Hematopoietic multipotent progenitor cell treated with erythropoietin and hydrocortisone succinate and interleukin-3 and kit ligand, for 17 days (in vitro differentiated cells): Measurements from ENCODE around the gene ROR2.

Experiments
- DNase-seq: peaks from one replicate; pipeline ENCODE4 v3.0.0-alpha.2; 2015; ENCODE audit warnings: low spot score

ROR2 gene

DNA sequence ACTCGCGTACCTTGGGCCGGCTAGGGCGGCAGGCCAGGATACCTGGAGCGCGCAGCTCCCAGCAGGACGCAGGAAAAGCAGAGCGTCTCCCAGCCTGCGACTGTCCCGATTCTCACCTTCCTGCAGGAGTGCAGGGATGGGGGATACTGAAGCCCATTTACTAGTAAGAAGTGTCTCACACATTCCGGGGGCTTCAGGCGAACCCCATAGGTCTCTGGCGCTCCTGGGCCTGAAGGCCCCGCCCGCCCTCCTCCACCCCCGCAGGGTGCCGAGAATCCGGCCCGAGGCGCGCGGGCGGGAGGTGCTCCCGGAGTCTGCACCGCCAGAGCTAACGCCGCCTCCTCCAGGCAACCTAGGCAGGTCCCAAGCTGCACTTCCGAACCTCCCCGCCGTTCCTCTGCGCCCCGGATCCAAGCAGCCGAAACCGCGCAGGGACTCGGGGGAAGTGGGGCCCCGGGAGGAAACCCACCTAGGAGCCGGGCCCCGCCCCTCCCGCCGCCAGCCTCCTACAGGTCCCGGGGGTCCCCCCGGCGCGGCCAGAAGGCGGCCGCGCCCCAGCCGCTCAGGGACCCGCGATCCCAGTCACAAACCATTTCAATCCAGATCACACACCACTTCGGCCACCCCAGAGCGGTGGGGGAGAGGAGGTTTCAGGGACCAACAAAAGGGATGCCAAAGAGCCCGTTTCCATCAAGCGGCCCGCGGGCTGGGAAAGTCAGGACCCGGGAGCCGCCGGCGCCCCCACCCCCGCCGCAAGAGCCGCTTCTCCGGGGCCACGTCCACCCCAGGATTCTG lies 1.2 kb downstream of the ROR2 start:
- no peak for DNase-seq

DNA sequence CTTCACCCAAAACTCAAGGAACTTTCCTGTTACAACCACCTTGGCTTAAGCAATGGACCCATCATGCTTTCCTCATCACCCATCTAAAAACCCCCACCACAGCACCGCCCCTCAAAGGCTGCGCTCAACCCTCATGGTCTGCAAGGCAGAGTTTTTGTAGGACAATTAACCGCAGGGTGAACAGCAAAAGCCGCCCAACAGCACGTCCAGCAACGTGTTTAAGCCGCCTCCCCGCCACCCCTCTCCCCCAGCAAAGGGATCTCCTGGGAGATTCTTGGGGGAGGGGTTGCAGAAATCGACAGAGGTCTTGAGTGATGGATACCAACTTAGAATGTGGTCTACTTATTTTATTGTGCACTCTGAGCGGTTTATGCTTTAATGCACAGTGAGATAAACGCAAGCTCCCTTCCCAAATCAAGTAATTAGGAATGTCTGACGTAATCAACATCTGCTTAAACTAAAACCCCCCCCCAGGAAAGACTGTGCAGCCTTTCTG lies 1.9 kb downstream of the ROR2 start:
- no peak for DNase-seq

DNA sequence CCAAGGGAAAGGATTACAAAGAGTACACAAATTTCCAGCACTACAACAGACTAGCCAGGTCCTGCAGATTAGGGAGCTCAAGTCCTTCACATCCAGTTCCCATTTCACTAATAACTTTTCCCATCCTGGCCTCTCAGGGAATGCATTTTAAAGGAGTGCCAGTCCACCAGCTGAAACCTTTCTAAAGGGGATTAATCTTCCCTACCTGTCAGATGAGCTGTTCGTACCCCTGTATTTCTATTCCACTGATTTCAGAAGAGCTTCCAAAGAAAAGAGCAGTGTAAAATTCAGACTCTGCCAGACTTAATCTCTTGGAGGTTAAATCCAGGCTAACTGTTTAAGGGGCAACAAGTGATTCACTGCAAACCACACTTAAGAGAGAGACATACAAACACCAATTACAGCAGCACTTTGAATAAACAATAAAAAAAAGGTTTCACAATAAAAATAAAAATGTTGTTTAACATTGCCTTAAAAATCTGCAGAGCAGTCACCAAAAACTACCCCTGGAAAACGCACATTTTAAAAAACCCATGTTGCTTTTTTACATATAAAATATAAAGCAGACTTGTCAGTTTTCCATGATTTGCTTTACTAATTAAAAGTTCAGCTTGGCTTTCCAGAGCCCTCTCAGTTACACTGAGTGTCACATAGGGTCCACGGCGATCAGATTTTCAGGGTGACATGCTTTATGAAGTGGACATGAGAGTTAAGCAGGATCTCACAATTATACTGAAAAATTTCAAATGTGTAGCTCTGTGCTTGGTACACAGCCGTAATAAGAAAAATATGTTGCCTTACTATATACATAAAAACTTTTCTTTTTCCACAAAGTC lies 3.2 kb downstream of the ROR2 start:
- DNase-seq, result no peak

DNA sequence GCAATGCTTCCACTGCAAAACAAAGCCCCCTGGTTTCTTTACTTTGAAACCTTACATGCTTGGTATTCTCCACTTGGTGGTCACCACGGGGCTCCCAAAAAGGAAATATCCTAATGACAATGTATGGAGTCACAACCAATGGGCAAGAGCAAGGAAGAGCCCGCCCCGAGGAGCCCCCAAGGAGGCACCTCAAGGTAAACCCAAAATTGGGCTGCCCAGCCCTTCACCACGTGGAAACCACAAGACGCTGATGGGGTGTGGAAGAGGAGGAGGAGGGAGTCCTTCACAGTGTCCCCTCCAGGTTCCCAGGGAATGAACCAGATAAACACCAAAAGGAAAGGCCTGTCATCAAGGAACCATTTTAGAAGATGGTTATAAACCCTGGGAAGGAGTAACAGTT lies 3.8 kb downstream of the ROR2 start:
- DNase-seq, result no peak

DNA sequence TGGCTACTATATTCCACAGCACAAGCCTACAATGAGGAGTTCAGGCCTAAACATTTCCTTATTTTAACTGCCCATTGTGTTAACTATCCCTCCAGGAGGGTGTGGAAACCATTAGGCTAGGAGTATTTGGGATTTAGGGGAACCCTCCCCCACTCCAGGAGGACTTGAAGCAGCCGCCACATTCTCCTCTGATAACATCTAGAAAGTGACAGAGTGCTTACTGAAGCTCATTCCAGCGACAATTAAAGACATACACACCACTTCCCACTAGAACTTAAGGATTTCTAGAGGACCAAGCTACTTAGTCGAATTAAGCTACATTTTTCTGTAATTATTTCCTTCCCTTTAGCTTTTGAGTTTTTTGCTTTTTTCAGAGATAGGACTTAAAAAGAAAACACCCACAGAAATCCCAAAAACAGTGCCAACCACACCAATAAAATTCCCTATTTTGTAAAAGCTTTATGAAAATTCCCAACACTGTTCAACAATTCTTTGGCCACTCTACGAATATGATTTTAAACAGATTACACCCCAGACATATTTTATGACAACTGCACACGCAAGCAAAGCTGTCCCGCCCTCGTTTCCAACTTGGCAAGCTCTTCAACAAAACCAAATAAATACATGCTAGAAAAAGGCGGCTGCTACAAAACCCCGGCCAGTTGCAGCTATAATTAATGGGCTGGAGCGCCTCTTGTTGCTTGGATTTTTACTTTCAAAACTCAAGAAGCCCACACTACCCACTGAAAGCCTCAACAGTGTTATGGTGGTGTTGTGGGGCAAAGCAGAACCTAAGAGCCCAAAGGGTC lies 4.5 kb downstream of the ROR2 start:
- no peak for DNase-seq

DNA sequence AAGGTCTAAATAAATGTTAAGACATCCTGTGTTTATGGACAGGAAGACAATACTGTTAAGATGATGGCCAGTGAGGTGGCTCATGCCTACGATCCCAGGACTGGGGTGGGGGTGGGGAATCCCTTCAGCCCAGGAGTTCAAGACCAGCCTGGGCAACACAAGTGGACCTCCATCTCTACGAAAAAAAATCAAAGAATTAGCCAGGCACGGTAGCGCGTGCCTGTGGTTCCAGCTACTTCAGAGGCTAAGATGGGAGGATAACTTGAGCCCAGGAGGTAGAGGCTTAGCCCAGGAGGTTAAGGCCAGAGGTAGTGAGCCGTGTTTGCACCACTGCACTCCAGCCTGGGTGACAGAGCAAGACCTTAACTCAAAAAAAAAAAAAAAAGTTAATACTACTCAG lies 5.3 kb downstream of the ROR2 start:
- no peak for DNase-seq

DNA sequence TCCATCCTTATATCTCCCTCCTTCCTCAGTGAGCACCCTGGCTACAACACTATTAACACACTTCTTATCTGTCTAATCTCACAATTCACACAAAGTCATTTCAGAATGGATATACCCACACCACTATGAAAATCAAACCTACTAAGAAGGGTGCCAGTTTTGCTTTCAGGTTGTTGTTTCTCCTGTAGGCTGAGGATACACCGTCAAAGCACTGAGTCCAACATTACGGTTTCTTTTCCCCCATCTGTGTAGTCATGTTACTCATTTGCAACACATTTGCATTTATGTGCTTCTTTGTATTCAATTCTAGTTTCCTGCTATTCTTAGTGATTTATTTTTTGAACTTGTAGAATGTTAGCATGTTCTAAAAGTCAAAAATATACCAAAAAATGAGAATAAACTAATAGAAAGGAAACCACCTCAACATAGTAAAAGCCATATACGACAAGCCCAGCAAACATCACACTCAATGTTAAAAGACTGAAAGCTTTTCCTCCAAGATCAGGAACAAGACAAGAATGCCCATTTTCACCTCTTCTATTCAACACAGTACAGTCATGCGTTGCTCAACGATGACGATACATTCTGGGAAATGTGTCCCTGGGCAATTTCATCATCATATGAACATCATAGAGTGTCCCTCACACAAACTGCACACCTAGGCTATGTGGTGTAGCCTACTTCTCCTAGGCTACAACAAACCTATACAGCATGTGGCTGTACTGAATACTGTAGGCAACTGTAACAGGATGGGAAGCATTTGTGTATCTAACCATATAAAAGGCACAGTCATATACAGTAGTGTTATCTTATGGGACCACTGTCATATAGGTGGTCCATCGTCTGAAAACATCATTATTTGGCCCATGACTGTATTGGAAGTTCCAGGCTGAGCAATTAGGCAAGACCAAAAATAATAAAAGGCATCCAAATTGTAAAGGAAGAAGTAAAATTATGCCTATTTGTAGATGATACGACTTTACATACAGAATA lies 6.3 kb downstream of the ROR2 start:
- no peak for DNase-seq

DNA sequence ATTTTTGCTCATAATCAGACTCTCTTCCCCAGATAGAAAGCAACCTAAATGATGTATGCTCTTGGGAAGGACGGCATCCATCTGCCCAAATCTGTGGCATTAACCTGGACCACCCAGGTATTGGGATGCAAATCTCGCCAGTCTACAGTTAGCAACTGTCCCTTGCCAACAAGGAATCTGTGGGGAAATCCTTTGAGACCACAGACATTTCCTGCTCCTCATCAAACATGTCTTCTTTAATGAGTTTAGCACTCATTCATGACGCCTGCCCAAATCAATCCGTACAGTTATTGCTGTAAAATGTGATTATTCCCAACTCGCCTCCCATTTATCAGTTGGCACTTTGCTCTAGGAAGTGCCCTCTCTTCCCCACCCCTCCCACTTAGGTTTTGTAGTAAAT lies 7.8 kb downstream of the ROR2 start:
- no peak for DNase-seq

DNA sequence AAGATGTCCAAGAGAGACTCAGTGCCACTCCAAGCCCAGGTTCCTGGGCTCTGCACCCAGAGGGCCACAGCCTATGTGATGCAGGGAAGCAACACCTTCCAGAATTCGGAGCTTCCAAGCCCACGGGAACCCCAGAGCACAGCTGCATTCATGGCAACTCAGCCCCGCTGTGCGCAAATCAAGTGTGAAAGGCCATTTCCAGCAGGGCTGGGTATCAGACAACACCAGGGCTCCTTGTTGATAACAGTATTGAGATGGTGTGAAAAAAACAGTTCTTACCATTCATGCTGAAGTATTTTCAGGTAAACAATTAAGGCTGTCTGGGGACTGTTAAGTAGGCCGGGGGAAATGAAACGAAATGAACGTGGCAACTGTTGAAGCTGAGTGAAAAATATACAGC lies 10.1 kb downstream of the ROR2 start:
- DNase-seq, result no peak

DNA sequence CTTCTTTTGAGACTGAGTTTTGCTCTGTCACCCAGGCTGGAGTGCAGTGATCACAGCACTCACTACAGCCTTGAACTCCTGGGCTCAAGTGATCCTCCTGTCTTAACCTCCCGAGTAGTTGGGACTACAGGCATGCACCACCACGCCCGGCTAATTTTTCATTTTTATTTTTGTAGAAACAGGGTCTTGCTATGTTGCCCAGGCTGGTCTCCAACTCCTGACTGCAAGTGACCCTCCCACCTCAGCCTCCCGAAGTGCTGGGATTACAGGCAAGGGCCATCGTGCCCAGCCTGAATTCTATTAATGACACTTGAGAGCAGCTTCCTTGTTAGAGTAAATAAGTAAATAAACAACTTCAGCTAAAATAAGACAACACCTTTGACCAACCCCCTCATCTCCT lies 12.3 kb downstream of the ROR2 start:
- DNase-seq, result no peak

DNA sequence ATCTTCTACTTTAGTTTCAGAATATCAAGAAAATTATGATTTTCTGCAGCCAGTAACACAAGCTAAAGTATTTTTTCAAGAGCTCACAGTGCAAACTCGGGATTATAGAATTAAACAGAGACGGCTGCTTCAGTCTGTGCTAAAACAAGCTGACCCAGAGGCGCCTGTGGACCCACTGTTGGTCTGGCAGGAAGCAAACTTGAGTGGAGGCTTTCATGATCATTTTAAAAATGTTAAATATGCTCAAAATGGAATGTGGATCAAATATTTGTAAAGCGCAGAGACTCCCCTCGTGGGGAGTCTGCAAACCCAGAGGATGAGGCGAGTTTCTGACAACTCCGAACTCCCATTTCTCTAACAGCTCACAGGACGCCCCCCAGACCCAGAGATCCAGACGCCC lies 13.0 kb downstream of the ROR2 start:
- DNase-seq, result no peak

DNA sequence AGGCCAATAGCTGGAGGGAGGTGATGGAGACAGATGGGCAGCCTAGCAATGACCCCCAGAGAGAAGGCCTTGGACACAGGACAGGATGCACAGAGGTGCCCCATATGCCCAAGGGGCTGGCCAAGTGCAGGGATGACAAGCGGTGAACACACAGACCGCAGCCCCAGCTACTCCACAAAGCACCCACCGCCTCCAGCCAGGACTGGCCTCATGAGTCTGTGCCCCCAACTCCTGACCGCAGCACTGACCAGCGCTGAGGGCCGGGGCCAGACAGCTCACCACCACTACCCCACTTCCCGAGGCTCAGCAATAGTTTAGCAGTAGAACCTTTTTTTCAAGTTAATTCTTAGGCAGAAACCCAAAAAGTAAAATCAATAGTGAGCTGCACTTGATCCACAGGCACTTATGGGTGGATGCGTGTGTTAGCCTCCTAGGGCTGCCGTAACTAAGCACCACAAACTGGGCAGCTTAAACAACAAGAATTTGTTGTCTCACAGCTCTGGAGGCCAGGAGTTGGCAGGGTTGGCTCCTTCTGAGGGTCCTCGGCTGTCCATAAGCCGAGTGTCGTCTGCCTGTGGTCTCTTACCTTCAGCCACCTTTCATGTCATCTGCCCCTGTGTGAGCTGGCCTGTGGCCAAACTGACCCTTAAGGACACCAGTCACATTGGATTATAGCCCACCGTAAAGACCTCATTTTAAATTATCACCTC lies 14.1 kb downstream of the ROR2 start:
- DNase-seq, result no peak

DNA sequence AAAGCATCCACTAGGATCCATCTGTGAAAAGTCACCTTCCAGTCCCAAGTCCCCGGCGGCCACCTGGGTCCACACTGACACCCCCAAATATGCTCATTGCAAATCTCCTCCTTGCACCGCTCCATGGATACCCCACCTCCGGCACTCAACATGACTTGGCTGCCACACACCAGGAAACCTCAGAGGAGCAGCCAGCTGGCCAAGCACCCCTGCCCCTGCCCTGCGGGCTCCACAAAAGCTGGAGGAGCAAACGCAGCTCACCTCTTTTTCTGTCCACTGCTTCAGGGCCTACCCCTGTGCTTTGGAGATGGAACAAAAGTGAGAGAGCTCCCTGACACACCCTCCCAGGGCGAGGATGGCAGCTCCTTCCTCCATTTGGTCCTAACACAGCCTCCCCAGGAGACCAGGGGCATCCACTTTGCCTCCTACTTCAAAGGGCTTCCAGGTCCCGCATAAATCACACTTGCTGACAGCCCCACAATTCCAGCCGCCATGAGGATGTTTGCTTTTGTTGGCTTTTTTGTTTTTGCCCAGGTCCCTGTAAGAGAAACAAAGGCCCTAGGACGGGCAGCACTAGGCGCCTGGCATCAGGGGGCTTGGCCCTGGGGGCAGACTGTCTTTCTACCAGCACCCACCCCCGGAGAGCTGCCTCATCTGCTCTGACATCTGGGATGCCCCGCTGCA lies 14.8 kb downstream of the ROR2 start:
- DNase-seq, result no peak

DNA sequence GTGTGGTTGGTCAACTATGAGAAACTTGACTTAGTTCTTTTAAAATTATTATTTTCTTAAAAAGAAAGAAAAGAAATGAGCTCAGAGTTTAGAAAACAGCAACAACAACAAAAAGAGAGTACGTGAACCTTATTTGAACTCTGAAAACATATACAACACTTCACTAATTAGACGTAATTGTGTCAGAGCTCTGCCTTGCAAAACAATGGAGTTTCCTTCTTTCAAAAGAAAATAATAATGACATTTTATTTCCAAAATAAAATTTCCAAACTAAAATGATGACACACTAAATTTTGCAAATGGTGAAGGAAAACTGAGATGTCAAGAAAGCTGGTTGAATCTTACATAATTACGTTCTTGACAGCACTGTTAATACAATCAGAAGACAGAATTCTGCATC lies 15.4 kb downstream of the ROR2 start:
- DNase-seq, result no peak

DNA sequence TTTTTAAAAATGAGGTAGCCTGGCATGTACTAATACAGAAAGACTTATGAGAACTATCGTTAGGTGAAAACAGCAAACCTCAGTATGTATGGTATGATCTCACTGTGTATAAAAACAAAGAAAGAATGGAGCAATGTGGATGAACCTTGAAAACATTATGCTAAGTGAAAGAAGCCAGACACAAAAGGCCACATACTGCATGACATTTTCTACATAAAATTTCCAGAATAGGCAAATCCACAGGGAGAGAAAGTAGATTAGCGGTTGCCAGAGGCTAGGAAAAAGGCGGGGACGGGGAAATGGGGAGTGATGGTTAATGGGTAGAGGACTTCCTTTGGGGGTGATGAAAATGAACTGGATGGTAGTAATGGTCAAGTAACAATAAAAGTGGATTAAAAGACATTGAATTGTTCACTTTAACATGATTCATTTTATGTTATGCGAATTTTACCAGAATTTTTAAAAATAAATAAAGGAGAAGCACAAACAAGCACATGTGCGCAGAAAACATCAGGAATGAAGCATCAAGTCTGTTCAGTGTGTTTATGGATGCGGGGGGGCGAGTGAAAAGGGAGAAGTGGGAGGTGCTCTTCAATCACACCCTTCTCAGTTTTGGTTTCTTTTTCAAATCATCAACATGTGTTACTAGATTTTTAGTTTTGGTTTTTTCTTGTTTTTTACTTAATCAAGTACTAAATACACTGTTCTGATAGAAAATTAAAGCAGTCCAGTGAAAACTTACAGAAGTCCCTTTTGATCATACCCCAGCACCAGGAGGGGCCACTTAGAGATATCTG lies 16.3 kb downstream of the ROR2 start:
- no peak for DNase-seq

DNA sequence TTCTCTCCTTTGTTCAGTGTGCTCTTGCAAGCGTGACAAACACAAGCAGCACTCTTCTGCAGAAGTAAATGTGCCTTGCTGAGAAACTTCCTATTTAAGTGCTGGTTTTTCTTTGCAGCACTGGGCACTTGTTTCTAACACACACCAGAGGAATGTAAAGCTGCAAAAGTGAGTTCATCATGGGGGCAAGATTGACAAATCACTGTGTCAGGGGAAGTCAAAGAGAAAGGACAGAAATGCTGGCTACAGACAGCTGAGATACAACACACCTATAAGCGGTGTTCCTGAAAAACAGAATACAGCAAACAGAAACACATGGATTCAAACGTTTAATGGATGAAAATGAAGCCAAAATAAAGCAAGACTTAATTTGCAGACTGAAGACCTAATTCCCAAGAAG lies 19.6 kb downstream of the ROR2 start:
- no peak for DNase-seq

DNA sequence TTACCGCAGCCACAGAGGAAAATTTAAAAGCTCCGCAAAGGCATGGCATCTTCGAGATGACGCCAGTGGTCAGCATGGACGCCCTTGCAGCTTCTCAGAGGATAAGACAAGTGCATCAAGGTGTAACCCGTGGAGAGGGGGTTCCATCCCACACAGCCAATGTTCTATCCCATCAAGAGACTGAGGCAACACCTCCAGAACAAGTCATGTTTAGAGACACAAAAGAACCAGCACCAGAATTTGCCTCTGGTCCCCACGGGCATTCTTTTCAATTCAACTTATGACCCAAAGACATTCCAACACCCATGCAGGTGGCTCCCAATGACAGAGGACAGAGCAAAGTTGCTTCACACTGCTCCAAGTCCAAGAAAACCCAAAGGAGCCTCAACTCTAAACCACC lies 20.7 kb downstream of the ROR2 start:
- DNase-seq, result no peak

DNA sequence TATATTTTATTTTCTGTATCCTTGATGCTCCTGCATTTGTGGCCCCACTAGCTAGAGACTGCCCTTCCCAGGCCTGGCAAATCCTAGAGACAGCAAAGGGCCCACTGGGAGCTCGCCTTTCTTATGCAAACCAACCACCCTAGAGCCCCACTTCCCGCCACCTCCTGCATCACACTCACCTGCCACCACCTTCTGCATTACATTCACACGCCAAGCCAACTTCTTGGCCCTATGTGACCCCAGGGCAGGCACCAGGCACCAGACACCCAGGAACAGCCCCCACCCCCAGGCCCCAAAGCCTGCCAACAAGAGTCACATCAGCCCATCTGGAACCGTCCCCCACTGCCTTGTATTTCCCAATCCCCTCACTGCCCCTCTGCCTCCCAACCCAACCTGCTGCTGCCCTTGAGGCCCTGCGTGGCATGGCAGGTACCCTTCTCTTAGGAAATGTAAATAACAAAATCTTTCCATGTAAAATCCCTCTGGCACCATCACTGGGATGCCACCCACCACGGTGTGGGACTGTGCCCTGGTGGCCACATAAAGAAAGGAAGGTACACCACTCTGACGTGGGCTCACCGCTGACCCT lies 22.0 kb downstream of the ROR2 start:
- DNase-seq, result no peak

DNA sequence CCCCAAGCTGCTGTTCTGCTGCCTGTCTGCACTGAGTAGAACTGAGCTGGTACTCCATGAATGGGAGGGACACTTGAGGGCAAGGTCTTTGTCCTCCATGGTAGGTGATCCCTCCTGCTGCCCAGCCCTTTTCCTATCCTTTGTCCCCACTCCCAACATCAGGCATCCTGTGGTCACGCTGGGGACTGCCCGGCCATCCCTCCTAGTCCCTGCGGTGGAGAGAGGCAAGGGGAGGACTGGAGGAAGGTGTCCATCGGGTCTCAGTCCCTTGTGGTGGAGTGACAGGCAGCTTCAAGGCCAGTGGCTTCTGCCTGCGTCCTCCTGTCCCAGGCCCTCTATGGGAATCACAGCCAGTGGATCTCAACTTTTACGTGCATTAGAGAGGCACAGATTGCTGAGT lies 25.9 kb downstream of the ROR2 start:
- DNase-seq, result no peak
